Transverse colon (tissue), 4 donors: ENCODE data around the gene HTR3B. TPM values are rescaled to one million over a fixed set of nuclear protein-coding genes. Genes with fewer than 3 reads are reported as not detected.

ENCODE experiments used
- DNase-seq: peaks from one replicate; pipeline ENCODE4 v3.0.0-alpha.2; 2019
- H3K27ac ChIP-seq, 4 donors: fragments of 200-600 bp; sonication (generic); 2 replicates each; pipeline ENCODE4 v1.5.1; 2016 to 2018; ENCODE audit warnings: inconsistent platforms in 4 of 4
- H3K27me3 ChIP-seq: fragments of 200-600 bp; sonication (generic); 2 replicates; pipeline ENCODE4 v1.5.1; 2017; ENCODE audit warnings: inconsistent platforms
- H3K36me3 ChIP-seq, 4 donors: fragments of 200-600 bp; sonication (generic); 2 replicates each; pipeline ENCODE4 v1.5.1; 2017 to 2019; ENCODE audit warnings: inconsistent platforms in 4 of 4
- H3K4me1 ChIP-seq, 4 donors: fragments of 200-600 bp; sonication (generic); 2 replicates each; pipeline ENCODE4 v1.5.1; 2017 to 2020; ENCODE audit warnings: inconsistent platforms in 4 of 4
- H3K4me3 ChIP-seq, 4 donors: fragments of 200-600 bp; sonication (generic); 1 replicate in 1 of 4; 2 replicates in 3 of 4; pipeline versions ENCODE4 v1.5.1 to v1.6.1; 2017 to 2019; ENCODE audit warnings: inconsistent platforms in 4 of 4
- H3K9me3 ChIP-seq, 2 donors: fragments of 200-600 bp; sonication (generic); 2 replicates each; pipeline ENCODE4 v1.5.1; 2017 to 2019; ENCODE audit warnings: inconsistent platforms in 2 of 2
- EP300 ChIP-seq: sonication (generic); formaldehyde crosslinking; IDR thresholded peaks from one replicate; pipeline ENCODE4 v1.6.1; 2017; ENCODE audit warnings: antibody characterized with exemption, low read depth
- POLR2A ChIP-seq: fragments of 450-650 bp; IDR thresholded peaks from one replicate; pipeline ENCODE4 v1.6.1; 2016; ENCODE audit warnings: antibody characterized with exemption, mild to moderate bottlenecking, moderate library complexity
- POLR2AphosphoS5 ChIP-seq, 3 donors: sonication (generic); formaldehyde crosslinking; IDR thresholded peaks; one replicate each; pipeline ENCODE4 v1.6.1; 2016; ENCODE audit warnings: antibody characterized with exemption in 3 of 3
- WGBS, 2 donors: methylation state at CpG; one replicate each; pipeline ENCODE4 v1.1.5; 2018; ENCODE audit warnings: low coverage in 1 of 2; 5-methylcytosine and 5-hydroxymethylcytosine counted together
- in situ Hi-C, 4 donors: fragments of 200-750 bp; cut with MboI; loops; one replicate each; pipeline versions ENCODE4 v1.15.0 to v1.15.1; 2017; ENCODE audit warnings: low sequenced_read_pairs in 3 of 4, low pct_ligation_motif_present in 1 of 4, low pct_unique_long_range_greater_than_20kb in 1 of 4
- intact Hi-C: fragments of 100-400 bp; cut with DNase I; formaldehyde crosslinking; loops from one replicate; pipeline ENCODE4 v1.15.1; 2023; ENCODE audit warnings: low total_unique reads
- total RNA-seq, 4 donors: library from RNA; depleted of rRNA; stranded (reverse); fragments of >200 nt; gene quantifications; one replicate each; pipeline ENCODE4 v1.1.0, GENCODE V29; 2016
- TF ChIP-seq, protein P1 (sequence below), 5 experiments: fragments of 200-600 bp in 3 of 5; fragments of 450-650 bp in 2 of 5; sonication (generic) in 3 of 5; IDR thresholded peaks; 1 replicate in 2 of 5; 2 replicates in 3 of 5; pipeline ENCODE4 v1.5.1; 2016 to 2017; ENCODE audit warnings: antibody characterized with exemption in 5 of 5, inconsistent platforms in 3 of 5, mild to moderate bottlenecking in 2 of 5, moderate library complexity in 1 of 5

HTR3B gene
- total RNA-seq, 4 donors from 2014 or later, result 0.14 TPM; not detected in 3

- Histone ChIP-seq H3K27ac (no peak overlapping the region), H3K9me3 (no peaks in the 10 kb centered on the region), H3K4me3 (no peak overlapping the region), H3K36me3 (no peaks in the 10 kb centered on the region), H3K27me3 (peaks cover 41% of the 10 kb centered on the region), H3K4me1 (no peaks in the 10 kb centered on the region)
- in situ Hi-C loops, result no loop called here
- TF ChIP-seq POLR2AphosphoS5 (IDR thresholded peaks at IDR 0.05), result no peak
- TF ChIP-seq EP300, result no peak
- TF ChIP-seq POLR2A, result no peak
- TF ChIP-seq, protein P1, sequence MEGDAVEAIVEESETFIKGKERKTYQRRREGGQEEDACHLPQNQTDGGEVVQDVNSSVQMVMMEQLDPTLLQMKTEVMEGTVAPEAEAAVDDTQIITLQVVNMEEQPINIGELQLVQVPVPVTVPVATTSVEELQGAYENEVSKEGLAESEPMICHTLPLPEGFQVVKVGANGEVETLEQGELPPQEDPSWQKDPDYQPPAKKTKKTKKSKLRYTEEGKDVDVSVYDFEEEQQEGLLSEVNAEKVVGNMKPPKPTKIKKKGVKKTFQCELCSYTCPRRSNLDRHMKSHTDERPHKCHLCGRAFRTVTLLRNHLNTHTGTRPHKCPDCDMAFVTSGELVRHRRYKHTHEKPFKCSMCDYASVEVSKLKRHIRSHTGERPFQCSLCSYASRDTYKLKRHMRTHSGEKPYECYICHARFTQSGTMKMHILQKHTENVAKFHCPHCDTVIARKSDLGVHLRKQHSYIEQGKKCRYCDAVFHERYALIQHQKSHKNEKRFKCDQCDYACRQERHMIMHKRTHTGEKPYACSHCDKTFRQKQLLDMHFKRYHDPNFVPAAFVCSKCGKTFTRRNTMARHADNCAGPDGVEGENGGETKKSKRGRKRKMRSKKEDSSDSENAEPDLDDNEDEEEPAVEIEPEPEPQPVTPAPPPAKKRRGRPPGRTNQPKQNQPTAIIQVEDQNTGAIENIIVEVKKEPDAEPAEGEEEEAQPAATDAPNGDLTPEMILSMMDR (IDR thresholded peaks at IDR 0.05), result no peak
- DNase-seq, result no peak
- intact Hi-C loops, result no loop called here
- 13% methylated on average over 1 to 4 of the region's 4 CpGs for WGBS, 2 donors
Observed at GRCh38 chr11:113991170-113991569, 86.6 kb downstream of the HTR3B start.

DNA sequence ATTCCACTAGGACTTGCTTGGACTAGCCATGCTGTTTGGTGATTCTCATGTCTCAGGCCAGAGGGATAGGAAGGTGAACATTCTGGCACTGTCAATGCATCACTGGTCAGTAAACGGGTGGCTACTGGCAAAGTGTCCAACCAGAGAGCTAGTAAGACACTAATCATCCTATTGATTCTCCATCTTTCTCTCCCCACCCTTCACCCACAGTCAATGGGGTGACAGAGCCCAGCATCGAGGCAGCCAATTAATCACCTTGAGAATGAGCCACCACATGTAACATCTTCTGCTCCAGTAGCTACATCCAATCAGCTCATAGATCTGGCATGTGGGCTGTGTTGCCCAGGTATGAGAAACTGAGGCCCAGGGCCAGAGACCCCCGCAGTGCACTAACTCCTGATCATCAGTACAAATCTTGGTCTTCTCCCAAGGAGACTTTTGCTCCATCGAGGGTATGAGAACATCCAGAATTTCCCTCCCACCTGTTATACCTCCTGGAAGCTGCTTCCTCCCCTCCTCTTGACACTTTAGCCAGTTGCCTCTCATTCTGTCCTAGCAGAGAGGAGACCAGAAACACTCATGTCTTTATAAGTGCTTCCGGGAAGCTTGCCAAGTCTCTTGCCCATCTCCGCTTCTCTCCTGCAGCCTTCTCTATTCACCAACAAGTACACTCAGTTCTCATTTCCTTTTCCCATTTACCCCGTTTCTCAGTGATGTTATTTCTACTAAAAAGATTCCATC is 87.3 kb downstream of the HTR3B start:
- Histone ChIP-seq H3K9me3 (no peaks in the 10 kb centered on the region), H3K27ac (no peak overlapping the region), H3K36me3 (no peaks in the 10 kb centered on the region), H3K4me3 (no peak overlapping the region), H3K4me1 (no peaks in the 10 kb centered on the region), H3K27me3 (peaks cover 43% of the 10 kb centered on the region)
- 29 to 50% methylated on average over 2 to 7 of the region's 7 CpGs for WGBS, 2 donors
- no peak for DNase-seq
- intact Hi-C loops (loop anchor here (2.0 kb wide), 1 partner anchor 271 kb away; no protein-coding TSS in a partner anchor), in situ Hi-C loops (no loop called here)
- no peak for TF ChIP-seq POLR2AphosphoS5 (IDR thresholded peaks at IDR 0.05)
- TF ChIP-seq POLR2A, result no peak
- TF ChIP-seq, protein P1 (IDR thresholded peaks at IDR 0.05), result no peak
- no peak for TF ChIP-seq EP300

GRCh38 chr11:113992459-113993110 is 88.0 kb downstream of the HTR3B start:
- WGBS, 2 donors, result 0 to 26% methylated on average over 1 to 7 of the region's 7 CpGs
- in situ Hi-C loops, result no loop called here
- H3K9me3 ChIP-seq, result no peaks in the 10 kb centered on the region
- no peak overlapping the region for H3K27ac ChIP-seq
- DNase-seq, result no peak
- no peak overlapping the region for H3K4me3 ChIP-seq
- H3K4me1 ChIP-seq, result no peaks in the 10 kb centered on the region
- intact Hi-C loops, result loop anchor here (2.0 kb wide), 1 partner anchor 270 kb away; no protein-coding TSS in a partner anchor
- TF ChIP-seq, protein P1 (IDR thresholded peaks at IDR 0.05), result no peak
- no peak for TF ChIP-seq EP300
- no peak for TF ChIP-seq POLR2AphosphoS5 (IDR thresholded peaks at IDR 0.05)
- no peak for TF ChIP-seq POLR2A
- peaks cover 49% of the 10 kb centered on the region for H3K27me3 ChIP-seq
- H3K36me3 ChIP-seq, result no peaks in the 10 kb centered on the region

DNA sequence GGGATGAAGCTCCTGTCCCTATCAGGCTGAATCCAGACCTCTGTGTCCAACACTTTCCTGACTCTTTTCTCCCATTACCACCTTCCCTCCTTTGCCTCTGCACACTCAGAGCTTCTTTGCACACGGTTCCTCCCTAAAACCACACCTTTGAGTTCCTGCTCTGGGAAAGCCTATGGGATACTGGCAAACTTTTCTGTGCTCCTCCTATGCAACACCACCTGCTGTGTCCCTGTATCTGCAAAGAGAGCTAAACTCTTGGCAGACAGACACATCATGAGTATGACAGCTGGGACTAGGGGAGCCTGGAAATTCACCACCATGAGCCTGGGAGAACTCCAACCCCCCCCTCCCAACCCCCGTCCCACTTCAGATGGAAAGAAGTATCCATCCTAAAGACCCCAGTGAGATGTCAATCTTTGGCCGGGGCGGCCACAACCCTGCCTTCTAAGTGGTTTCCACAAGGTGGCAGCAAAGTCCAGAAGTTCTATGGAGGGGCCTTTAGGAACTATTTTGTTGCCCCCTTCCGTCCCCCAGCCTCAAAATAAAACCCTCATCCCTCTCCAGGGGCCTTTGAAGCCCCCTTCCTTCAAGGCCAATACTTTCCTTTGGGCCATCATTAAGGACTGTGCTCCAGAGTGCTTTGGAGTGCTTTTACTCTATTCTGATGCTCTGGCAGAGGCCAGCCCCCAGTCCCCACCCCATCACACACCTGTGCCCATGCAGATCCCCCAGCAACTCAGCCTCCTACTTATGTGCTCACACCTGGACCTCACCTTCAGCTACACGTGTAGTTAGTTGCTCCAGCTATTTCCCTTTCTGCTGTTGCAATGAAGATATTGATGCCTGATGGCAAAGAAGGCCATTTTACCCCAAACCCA is 89.7 kb downstream of the HTR3B start:
- no peak for DNase-seq
- no peak for TF ChIP-seq EP300
- TF ChIP-seq POLR2AphosphoS5 (IDR thresholded peaks at IDR 0.05), result no peak
- TF ChIP-seq, protein P1 (IDR thresholded peaks at IDR 0.05), result peak; percentile 61 to 78 (median 73)
- in situ Hi-C loops (no loop called here), intact Hi-C loops (no loop called here)
- H3K4me3 ChIP-seq, result no peak overlapping the region
- no peaks in the 10 kb centered on the region for H3K9me3 ChIP-seq
- no peak overlapping the region for H3K27ac ChIP-seq
- H3K4me1 ChIP-seq, result no peaks in the 10 kb centered on the region
- no peaks in the 10 kb centered on the region for H3K36me3 ChIP-seq
- peaks cover 54% of the 10 kb centered on the region for H3K27me3 ChIP-seq
- 0 to 2% methylated on average over 2 to 4 of the region's 6 CpGs for WGBS, 2 donors
